ENCODE data around the gene ACO2. TPM values are rescaled to one million over a fixed set of nuclear protein-coding genes. Genes with fewer than 3 reads are reported as not detected.

Gene ACO2
- total and polyA plus RNA-seq, 10 of the 15 experiments (the other 5 are each of a cell fraction or from before 2014, with no cell fraction given), result 21.4 to 214 (median 88.5) TPM

- CTCF ChIA-PET, result interaction anchor here (0.6 to 7.3 kb wide), 5 partner anchors 11 to 997 kb away, joined by 3 to 105 read pairs (median 4); no protein-coding TSS in a partner anchor
- SMC1A ChIA-PET (ENCODE audit: uncharacterized antibody, unreplicated experiment), result interaction anchor here (0.6 to 3.4 kb wide), 2 partner anchors 49 to 122 kb away, joined by 3 to 27 read pairs; no protein-coding TSS in a partner anchor
- Histone ChIP-seq H2AFZ (ENCODE audit: control insufficient read depth, low read depth, low read length) (no peak overlapping the region), H4K20me1 (ENCODE audit: control insufficient read depth, insufficient read depth) (no peaks in the 10 kb centered on the region), H3K4me2 (ENCODE audit: control insufficient read depth, insufficient read depth) (no peak overlapping the region), H3K4me3 (no peak overlapping the region), H3K79me2 (ENCODE audit: control insufficient read depth, insufficient read depth, low read length) (no peaks in the 10 kb centered on the region), H3K27ac (ENCODE audit: control insufficient read depth, insufficient read depth) (no peak overlapping the region), H3K36me3 (ENCODE audit: control insufficient read depth in 2 of 2, insufficient read depth in 2 of 2, low read length in 1 of 2) (peaks cover 40 to 55% of the 10 kb centered on the region in 2 experiments; a peak in 3 of 4 replicates), H3K4me1 (ENCODE audit: control insufficient read depth, insufficient read depth, low read length) (no peaks in the 10 kb centered on the region), H3K9ac (ENCODE audit: control insufficient read depth, insufficient read depth, low read length) (no peak overlapping the region), H3K27me3 (replicated peaks in 1 of 2; ENCODE audit: control insufficient read depth in 2 of 2, insufficient read depth in 2 of 2, low read length in 1 of 2) (no peaks in the 10 kb centered on the region), H3K9me3 (replicated peaks; ENCODE audit: control insufficient read depth, insufficient read depth, low read length) (no peaks in the 10 kb centered on the region)
- 54% methylated on average over 17 of the region's 17 CpGs for WGBS (ENCODE audit: insufficient coverage, insufficient replicate concordance, low lambda C conversion rate, missing lambda C conversion rate)
- intact Hi-C loops (cut with micrococcal nuclease; ENCODE audit: unreplicated experiment) (no loop called here), in situ Hi-C loops (cut with MboI) (no loop called here)
- no TSS peak for BruUV-seq (replicated peaks)
- TF ChIP-seq BRCA1 (IDR thresholded peaks at IDR 0.05; ENCODE audit: low read depth, low read length) (no peak), CBX5 (IDR thresholded peaks at IDR 0.05; ENCODE audit: low read depth) (no peak), CEBPB (IDR thresholded peaks at IDR 0.05; ENCODE audit: borderline replicate concordance in 1 of 2, low read depth in 2 of 2, low read length in 2 of 2) (no peak), CREB1 (IDR thresholded peaks at IDR 0.05; ENCODE audit: low read depth) (peak; percentile 21; the same call in 1 of the 2 replicates), ZNF24 (IDR thresholded peaks at IDR 0.05) (no peak), POLR2A (IDR thresholded peaks at IDR 0.05; ENCODE audit: low read depth, low read length) (peak; percentile 70; the same call in 1 of the 2 replicates), CREM (IDR thresholded peaks at IDR 0.05; ENCODE audit: low read depth) (peak; percentile 61; the same call in 1 of the 2 replicates)
- RAD21 ChIA-PET (ENCODE audit: unreplicated experiment), result interaction anchor here (2.4 kb wide), 1 partner anchor 121 kb away, joined by 15 read pairs; no protein-coding TSS in a partner anchor
- ATAC-seq (peak; percentile 31), DNase-seq (ENCODE audit: low read depth, low spot score) (no peak), FAIRE-seq (no peak)
- POLR2A ChIA-PET, result interaction anchor here (1.1 kb wide), 1 partner anchor 56 kb away, joined by 3 read pairs; the partner anchor contains the start of genes ACO2 and PHF5A
Measured at GRCh38 chr22:41524809-41525449, 56.0 kb downstream of the ACO2 start.

All from GM12878 (cell line).